HepG2 (cell line): ENCODE data around the gene KRT13. TPM values are rescaled to one million over a fixed set of nuclear protein-coding genes. Genes with fewer than 3 reads are reported as not detected.

Experiments used
- ATAC-seq: fragments of 200-7000 bp; cut with Tn5 transposase; 3 replicates; pipeline ENCODE4 v1.9.1; 2020; ENCODE audit warnings: mild to moderate bottlenecking, moderate library complexity
- BruUV-seq: library from RNA; stranded (reverse); fragments of 400-500 nt; replicated peaks from 2 replicates; lab custom pipeline; 2021; lab: Mats Ljungman, UMichigan
- CTCF ChIA-PET: fragments of 300-600 bp; formaldehyde crosslinking; extraction: SDS; loops from one replicate; lab custom pipeline; 2021; ENCODE audit warnings: low total read pairs, inconsistent platforms, low intra/inter-chr PET ratio; lab: Yijun Ruan, JAX
- POLR2A ChIA-PET: fragments of 350-600 bp; sonication (Branson Sonifier 250); formaldehyde crosslinking; loops from one replicate; lab custom pipeline; 2020; ENCODE audit warnings: antibody characterized with exemption, inconsistent platforms; lab: Yijun Ruan, JAX
- DNase-seq: peaks from one replicate; pipeline ENCODE4 v3.0.0-alpha.2; 2015; ENCODE audit warnings: low spot score
- FAIRE-seq: peaks from 3 replicates; lab custom pipeline; 2011; peaks lifted over from hg19 to GRCh38; lab: Jason Lieb, UNC
- H2AFZ ChIP-seq: one replicate; pipeline ENCODE4 v1.6.1; 2011; ENCODE audit warnings: low read length, inconsistent platforms
- H3K27ac ChIP-seq: fragments of 300-600 bp; 3 replicates; pipeline ENCODE4 v1.8.0; 2011; ENCODE audit warnings: mixed run types, mild to moderate bottlenecking, mixed read lengths, low read length, inconsistent platforms; ENCODE audit not compliant: insufficient read depth; ENCODE audit errors: extremely low read length
- H3K27me3 ChIP-seq, 2 experiments: fragments of 200-600 bp in 1 of 2; 2 replicates in 1 of 2; 3 replicates in 1 of 2; pipeline versions ENCODE4 v1.6.0 to v1.8.0; 2011; ENCODE audit warnings: low read length in 2 of 2, mild to moderate bottlenecking in 2 of 2, moderate library complexity in 2 of 2, inconsistent platforms in 1 of 2; ENCODE audit not compliant: insufficient read depth in 2 of 2, control insufficient read depth in 1 of 2
- H3K36me3 ChIP-seq, 2 experiments: fragments of 200-600 bp in 1 of 2; replicated peaks in 1 of 2; 2 replicates in 1 of 2; 3 replicates in 1 of 2; pipeline versions ENCODE4 v1.5.1 to v1.8.0; 2011; ENCODE audit warnings: low read length in 2 of 2, inconsistent platforms in 1 of 2; ENCODE audit not compliant: insufficient read depth in 2 of 2, control insufficient read depth in 1 of 2
- H3K4me1 ChIP-seq: 2 replicates; pipeline ENCODE4 v1.5.1; 2012; ENCODE audit warnings: low read length, inconsistent platforms; ENCODE audit not compliant: insufficient read depth
- H3K4me2 ChIP-seq: 2 replicates; pipeline ENCODE4 v1.6.0; 2011; ENCODE audit warnings: low read depth, low read length, inconsistent platforms
- H3K4me3 ChIP-seq, 3 experiments: fragments of 200-600 bp in 1 of 3; sonication (generic), shearing (Covaris generic) in 1 of 3; replicated peaks in 1 of 3; 2 replicates each; pipeline ENCODE4 v1.5.1; 2011 to 2016; ENCODE audit warnings: low read length in 3 of 3, inconsistent platforms in 2 of 3, low read depth in 2 of 3, mild to moderate bottlenecking in 2 of 3, control low read depth in 1 of 3, mixed read lengths in 1 of 3; ENCODE audit not compliant: insufficient read depth in 1 of 3
- H3K79me2 ChIP-seq: one replicate; pipeline ENCODE4 v1.6.1; 2011; ENCODE audit warnings: low read length, inconsistent platforms; ENCODE audit not compliant: insufficient read depth
- H3K9ac ChIP-seq: 2 replicates; pipeline ENCODE4 v1.6.0; 2011; ENCODE audit warnings: mild to moderate bottlenecking, low read depth, low read length, inconsistent platforms; ENCODE audit not compliant: insufficient read depth
- H3K9me3 ChIP-seq: 2 replicates; pipeline ENCODE4 v1.5.1; 2012; ENCODE audit warnings: mild to moderate bottlenecking, low read length
- H4K20me1 ChIP-seq: 2 replicates; pipeline ENCODE4 v1.6.0; 2011; ENCODE audit warnings: inconsistent platforms, mild to moderate bottlenecking, low read length, moderate library complexity; ENCODE audit not compliant: insufficient read depth
- PLSCR1 ChIP-seq: sonication (generic); formaldehyde crosslinking; IDR thresholded peaks from 2 replicates; pipeline ENCODE4 v1.5.0; 2020; ENCODE audit warnings: missing genetic modification reagents, mild to moderate bottlenecking, borderline replicate concordance
- RARA ChIP-seq: IDR thresholded peaks from 2 replicates; pipeline ENCODE4 v1.6.1; 2016; ENCODE audit warnings: missing genetic modification reagents, missing compliant biosample characterization
- RCOR2 ChIP-seq: IDR thresholded peaks from 2 replicates; pipeline ENCODE4 v1.6.1; 2016; ENCODE audit warnings: missing biosample characterization, missing genetic modification reagents
- SNRNP70 ChIP-seq: fragments of 200-400 bp; formaldehyde crosslinking; IDR thresholded peaks from 2 replicates; pipeline ENCODE4 v1.6.1; 2017; ENCODE audit warnings: mild to moderate bottlenecking, low read depth, low read length, moderate library complexity
- SOX5 ChIP-seq: IDR thresholded peaks from 2 replicates; pipeline ENCODE4 v1.6.1; 2016; ENCODE audit warnings: borderline replicate concordance
- ZFP90 ChIP-seq: sonication (generic); formaldehyde crosslinking; IDR thresholded peaks from 2 replicates; pipeline ENCODE4 v1.8.0; 2022; ENCODE audit warnings: missing genetic modification reagents, mild to moderate bottlenecking, inconsistent platforms, borderline replicate concordance
- ZKSCAN5 ChIP-seq: sonication (generic); formaldehyde crosslinking; IDR thresholded peaks from 2 replicates; pipeline ENCODE4 v1.5.1; 2020; ENCODE audit warnings: mild to moderate bottlenecking, missing genetic modification reagents
- WGBS: methylation state at CpG from one replicate; pipeline ENCODE4 v1.1.6; 2017; ENCODE audit warnings: low lambda C conversion rate; 5-methylcytosine and 5-hydroxymethylcytosine counted together
- in situ Hi-C: cut with HindIII; loops from 2 replicates; pipeline ENCODE4 v1.10.0; 2017; ENCODE audit warnings: low pct_unique_long_range_greater_than_20kb; ENCODE audit not compliant: extremely low pct_ligation_motif_present
- intact Hi-C: fragments of 100-400 bp; cut with micrococcal nuclease; formaldehyde crosslinking; loops from one replicate; pipeline ENCODE4 v1.10.0; 2022; ENCODE audit not compliant: unreplicated experiment
- polyA plus RNA-seq, 8 experiments: library from polyadenylated mRNA; depleted of rRNA in 3 of 8; stranded (reverse) in 7 of 8; unstranded in 1 of 8; fragments of >200 nt; fragmentation: Illumina TruSeq in 4 of 8; extraction: Trizol in 4 of 8; gene quantifications; 2 replicates each; pipeline versions ENCODE4 v1.2.1 to v1.2.3, GENCODE V29; 2011 to 2016; ENCODE audit warnings: low read depth in 4 of 8, missing spikeins in 1 of 8, mixed read lengths in 1 of 8; ENCODE audit not compliant: insufficient read depth in 1 of 8
- total RNA-seq, 5 experiments: library from RNA; depleted of rRNA; stranded (reverse); fragments of >200 nt; fragmentation: Illumina TruSeq; extraction: Trizol; gene quantifications; 2 replicates each; pipeline ENCODE4 v1.2.3, GENCODE V29; 2016; ENCODE audit warnings: low read depth in 1 of 5
- TF ChIP-seq, protein P1 (sequence below): sonication (generic); formaldehyde crosslinking; IDR thresholded peaks from 2 replicates; pipeline ENCODE4 v1.5.1; 2020; ENCODE audit warnings: mild to moderate bottlenecking, moderate library complexity, missing genetic modification reagents
- TF ChIP-seq, protein P2 (sequence below): sonication (generic); formaldehyde crosslinking; IDR thresholded peaks from 2 replicates; pipeline ENCODE4 v1.5.1; 2020; ENCODE audit warnings: mild to moderate bottlenecking, missing genetic modification reagents, moderate library complexity

KRT13 gene
- total and polyA plus RNA-seq, 2 of the 13 experiments (the other 11 are each of a cell fraction or from before 2014, with no cell fraction given), result not detected

GRCh38 chr17:41466988-41467387 lies 38.4 kb downstream of the KRT13 start, which contains the start of gene KRT32 (continued):
- TF ChIP-seq SNRNP70 (no peak), PLSCR1 (CRISPR knock-in tag) (no peak), ZFP90 (no peak), RCOR2 (CRISPR knock-in tag) (no peak)
- TF ChIP-seq, protein P1, sequence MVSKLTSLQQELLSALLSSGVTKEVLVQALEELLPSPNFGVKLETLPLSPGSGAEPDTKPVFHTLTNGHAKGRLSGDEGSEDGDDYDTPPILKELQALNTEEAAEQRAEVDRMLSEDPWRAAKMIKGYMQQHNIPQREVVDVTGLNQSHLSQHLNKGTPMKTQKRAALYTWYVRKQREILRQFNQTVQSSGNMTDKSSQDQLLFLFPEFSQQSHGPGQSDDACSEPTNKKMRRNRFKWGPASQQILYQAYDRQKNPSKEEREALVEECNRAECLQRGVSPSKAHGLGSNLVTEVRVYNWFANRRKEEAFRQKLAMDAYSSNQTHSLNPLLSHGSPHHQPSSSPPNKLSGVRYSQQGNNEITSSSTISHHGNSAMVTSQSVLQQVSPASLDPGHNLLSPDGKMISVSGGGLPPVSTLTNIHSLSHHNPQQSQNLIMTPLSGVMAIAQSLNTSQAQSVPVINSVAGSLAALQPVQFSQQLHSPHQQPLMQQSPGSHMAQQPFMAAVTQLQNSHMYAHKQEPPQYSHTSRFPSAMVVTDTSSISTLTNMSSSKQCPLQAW, result no peak
- TF ChIP-seq, protein P2, sequence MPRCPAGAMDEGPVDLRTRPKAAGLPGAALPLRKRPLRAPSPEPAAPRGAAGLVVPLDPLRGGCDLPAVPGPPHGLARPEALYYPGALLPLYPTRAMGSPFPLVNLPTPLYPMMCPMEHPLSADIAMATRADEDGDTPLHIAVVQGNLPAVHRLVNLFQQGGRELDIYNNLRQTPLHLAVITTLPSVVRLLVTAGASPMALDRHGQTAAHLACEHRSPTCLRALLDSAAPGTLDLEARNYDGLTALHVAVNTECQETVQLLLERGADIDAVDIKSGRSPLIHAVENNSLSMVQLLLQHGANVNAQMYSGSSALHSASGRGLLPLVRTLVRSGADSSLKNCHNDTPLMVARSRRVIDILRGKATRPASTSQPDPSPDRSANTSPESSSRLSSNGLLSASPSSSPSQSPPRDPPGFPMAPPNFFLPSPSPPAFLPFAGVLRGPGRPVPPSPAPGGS (CRISPR knock-in tag), result no peak

- H3K9ac ChIP-seq, result no peak overlapping the region
- FAIRE-seq, result no peak
- H3K36me3 ChIP-seq, result no peaks in the 10 kb centered on the region
- no peak for TF ChIP-seq RARA (CRISPR knock-in tag)
- no peak for TF ChIP-seq SOX5 (CRISPR knock-in tag)
- TF ChIP-seq ZKSCAN5 (CRISPR knock-in tag), result no peak
- BruUV-seq, result no TSS peak
- 1% methylated on average over 6 of the region's 6 CpGs for WGBS
- no peak overlapping the region for H3K27ac ChIP-seq
- POLR2A ChIA-PET, result no interaction called here
- no peak overlapping the region for H3K4me3 ChIP-seq
- ATAC-seq, result no peak
- no peak overlapping the region for H3K4me2 ChIP-seq
- no peaks in the 10 kb centered on the region for H3K4me1 ChIP-seq
- in situ Hi-C loops, result no loop called here
- H3K79me2 ChIP-seq, result no peaks in the 10 kb centered on the region
- intact Hi-C loops, result no loop called here
- no peak for DNase-seq
- H3K27me3 ChIP-seq, result peaks cover 2 to 43% of the 10 kb centered on the region in 2 experiments; a peak in 3 of 5 replicates
- H3K9me3 ChIP-seq, result no peaks in the 10 kb centered on the region
- H2AFZ ChIP-seq, result no peak overlapping the region
- no peaks in the 10 kb centered on the region for H4K20me1 ChIP-seq
- CTCF ChIA-PET, result no interaction called here
Measured at GRCh38 chr17:41464682-41465081, 40.7 kb downstream of the KRT13 start.
